Measurements from ENCODE around the gene PARN.

PARN gene

GRCh38 chr16:14500791-14501190 is 129.3 kb downstream of the PARN start:
- TF ChIP-seq CTCF (IDR thresholded peaks at IDR 0.05): no peak
- no peak for DNase-seq (ENCODE audit: low spot score)
- Histone ChIP-seq H3K4me3 (no peak overlapping the region), H3K27ac (peak overlapping the region; percentile 43 to 84)

- DNase-seq (ENCODE audit: low spot score): no peak
- no peak overlapping the region for H3K27ac ChIP-seq
- no peak overlapping the region for H3K4me3 ChIP-seq
- TF ChIP-seq CTCF (IDR thresholded peaks at IDR 0.05): no peak
Measured at GRCh38 chr16:14499110-14499509, 130.9 kb downstream of the PARN start.

DNA sequence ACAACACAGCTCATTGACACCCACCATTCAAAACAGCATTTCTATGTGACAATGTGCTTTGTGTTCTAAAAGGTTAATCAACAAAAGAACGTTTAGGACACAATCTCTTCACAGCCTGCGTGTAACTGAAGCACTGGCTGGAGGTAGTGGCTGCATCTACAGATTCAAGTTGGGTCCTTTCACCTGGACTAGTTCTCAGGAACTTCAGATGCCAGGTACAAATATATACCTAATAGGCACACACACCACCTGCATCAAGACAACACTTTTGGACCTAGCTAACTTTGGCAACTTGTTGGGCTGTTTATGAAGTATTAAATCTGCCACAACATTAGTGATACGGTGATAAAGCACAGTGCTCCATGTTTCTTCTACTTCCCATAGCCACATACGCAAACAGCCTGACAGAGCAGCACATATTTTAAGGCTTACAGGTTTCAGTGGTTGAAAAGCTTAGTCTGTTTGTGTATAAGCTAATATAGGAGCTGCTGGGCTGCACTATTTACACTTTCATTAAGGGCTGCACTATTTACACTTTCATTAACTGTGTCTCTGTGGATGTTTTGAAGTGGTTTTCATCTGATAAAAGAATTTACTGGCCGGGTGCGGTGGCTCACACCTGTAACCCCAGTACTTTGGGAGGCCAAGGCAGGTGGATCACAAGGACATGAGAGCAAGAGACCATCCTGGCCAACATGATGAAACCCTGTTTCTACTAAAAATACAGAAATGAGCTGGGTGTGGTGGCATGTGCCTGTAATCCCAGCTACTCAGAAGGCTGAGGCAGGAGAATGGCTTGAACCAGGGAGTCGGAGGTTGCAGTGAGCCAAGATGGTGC is 132.6 kb downstream of the PARN start:
- no peak for DNase-seq (ENCODE audit: low spot score)
- H3K27ac ChIP-seq: no peak overlapping the region
- no peak for TF ChIP-seq CTCF (IDR thresholded peaks at IDR 0.05)

GRCh38 chr16:14496786-14497185 is 133.3 kb downstream of the PARN start:
- Histone ChIP-seq H3K27ac (no peak overlapping the region), H3K4me3 (no peak overlapping the region)
- no peak for DNase-seq (ENCODE audit: low spot score)
- no peak for TF ChIP-seq CTCF (IDR thresholded peaks at IDR 0.05)

More for the DNA sequence above, 132.6 kb downstream of the PARN start:
- H3K4me3 ChIP-seq: no peak overlapping the region

DNA sequence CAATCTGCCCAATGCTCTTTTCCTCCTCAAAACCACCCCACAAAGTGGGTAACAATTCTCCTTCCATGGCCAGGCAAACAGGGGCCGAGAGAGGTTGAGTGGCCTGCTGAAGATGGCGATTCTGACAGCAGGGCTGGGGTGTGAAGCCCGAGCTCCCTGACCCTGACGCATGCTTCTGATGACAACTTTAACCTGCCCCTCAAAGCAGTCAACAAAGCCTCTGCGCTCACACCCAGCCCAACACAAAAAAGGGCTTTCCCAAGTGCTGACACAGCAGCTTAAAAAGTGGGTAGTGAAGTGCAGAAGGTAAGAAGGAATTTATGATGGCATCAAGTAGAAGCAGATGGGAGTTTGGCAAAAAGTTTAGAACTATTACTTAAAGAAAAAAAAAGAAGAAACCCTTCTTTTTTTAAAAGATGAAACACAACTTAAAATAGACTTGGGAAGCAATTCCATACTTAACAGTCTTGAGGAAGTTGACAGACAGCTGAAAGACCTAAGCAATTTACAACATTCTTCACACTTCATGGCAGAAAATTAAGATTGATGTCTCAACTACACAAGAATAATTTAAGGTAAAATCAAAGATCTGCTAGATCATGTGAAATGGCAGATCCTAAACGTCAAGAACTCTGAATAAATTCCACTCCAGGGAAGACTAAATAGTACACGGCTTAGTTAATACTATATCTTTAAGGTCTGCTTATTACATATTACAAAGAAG is 133.9 kb downstream of the PARN start:
- Histone ChIP-seq H3K27ac (no peak overlapping the region), H3K4me3 (no peak overlapping the region)
- DNase-seq (ENCODE audit: low spot score): no peak
- no peak for TF ChIP-seq CTCF (IDR thresholded peaks at IDR 0.05)

DNA sequence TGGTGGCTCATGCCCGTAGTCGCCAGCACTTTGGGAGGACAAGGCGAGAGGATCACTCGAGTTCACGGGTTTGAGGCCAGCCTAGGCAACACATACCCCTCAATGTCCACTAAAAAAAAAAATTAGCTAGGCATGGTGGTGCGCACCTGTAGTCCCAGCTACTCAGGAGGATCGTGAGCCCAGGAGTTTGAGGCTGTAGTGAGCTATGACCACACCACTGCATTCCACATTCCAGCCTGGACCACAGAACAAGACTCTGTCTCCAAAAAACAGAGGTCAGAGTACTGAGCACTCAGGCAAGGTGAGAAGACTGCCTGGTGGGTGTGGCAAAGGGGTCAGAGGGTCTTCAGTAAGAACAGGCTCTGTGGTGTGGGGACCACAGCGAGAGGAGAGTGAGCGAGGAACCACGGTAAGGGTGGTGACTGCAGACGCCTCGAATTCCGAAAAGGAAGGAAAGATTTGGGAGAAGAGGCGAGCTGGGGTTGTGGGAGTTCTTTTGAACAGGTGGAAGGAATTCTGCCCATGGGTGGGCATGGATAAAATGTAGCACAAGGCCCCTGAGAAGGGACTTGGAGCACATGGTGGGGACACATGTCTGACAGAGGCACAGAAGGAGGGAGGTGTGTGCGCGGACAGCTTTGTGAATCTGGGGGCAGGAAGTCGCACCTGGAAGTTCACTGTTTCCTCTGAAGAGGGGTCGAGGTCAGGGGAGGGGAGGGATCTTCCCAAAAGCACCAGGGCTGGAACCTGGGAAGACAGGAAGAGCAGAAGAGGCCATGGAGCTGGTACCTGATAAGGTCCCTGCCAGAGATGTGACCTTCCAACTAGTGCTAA is 134.6 kb downstream of the PARN start:
- no peak overlapping the region for H3K4me3 ChIP-seq
- DNase-seq (ENCODE audit: low spot score): no peak
- no peak for TF ChIP-seq CTCF (IDR thresholded peaks at IDR 0.05)
- H3K27ac ChIP-seq: no peak overlapping the region
